Thymus (tissue), 11 donors: ENCODE data around the gene ATP6V0E1. TPM values are rescaled to one million over a fixed set of nuclear protein-coding genes. Genes with fewer than 3 reads are reported as not detected.

Experiments used
- DNase-seq, 9 donors: peaks; one replicate each; pipeline ENCODE4 v3.0.0-alpha.2; 2013; ENCODE audit warnings: low spot score in 9 of 9, low read depth in 6 of 9, missing footprints in 1 of 9
- H3K27ac ChIP-seq, 2 donors: one replicate each; pipeline ENCODE4 v1.5.1; 2013; ENCODE audit warnings: control low read depth in 1 of 2, low read depth in 1 of 2, low read length in 1 of 2, mild to moderate bottlenecking in 1 of 2, moderate library complexity in 1 of 2
- H3K27me3 ChIP-seq, 2 donors: one replicate each; pipeline ENCODE4 v1.5.1; 2013; ENCODE audit warnings: low read length in 1 of 2; ENCODE audit not compliant: control insufficient read depth in 2 of 2, insufficient read depth in 1 of 2
- H3K36me3 ChIP-seq, 2 donors: one replicate each; pipeline ENCODE4 v1.5.1; 2013; ENCODE audit warnings: low read length in 1 of 2, mild to moderate bottlenecking in 1 of 2, moderate library complexity in 1 of 2; ENCODE audit not compliant: control insufficient read depth in 2 of 2, insufficient read depth in 2 of 2
- H3K4me1 ChIP-seq, 2 donors: one replicate each; pipeline ENCODE4 v1.5.1; 2013; ENCODE audit warnings: low read length in 2 of 2; ENCODE audit not compliant: control insufficient read depth in 2 of 2, insufficient read depth in 2 of 2
- H3K4me3 ChIP-seq, 2 donors: one replicate each; pipeline ENCODE4 v1.5.1; 2013; ENCODE audit warnings: low read length in 2 of 2, control low read depth in 1 of 2, mild to moderate bottlenecking in 1 of 2
- H3K9me3 ChIP-seq, 2 donors: one replicate each; pipeline ENCODE4 v1.5.1; 2013; ENCODE audit warnings: low read length in 1 of 2, mild to moderate bottlenecking in 1 of 2; ENCODE audit not compliant: control insufficient read depth in 2 of 2, insufficient read depth in 1 of 2
- whole genome bisulfite sequencing: extraction: QIAGEN DNeasy Blood & Tissue Kit; methylation state at CpG from one replicate; pipeline ENCODE4 v1.1.7; 2013; 5-methylcytosine and 5-hydroxymethylcytosine counted together
- polyA plus RNA-seq: library from polyadenylated mRNA; stranded (reverse); fragments of 200-250 nt; gene quantifications from one replicate; pipeline ENCODE4 v1.2.3, GENCODE V29; 2013
- total RNA-seq: library from RNA; stranded (reverse); fragments of 120-200 nt; gene quantifications from one replicate; pipeline ENCODE4 v1.2.4, GENCODE V29; 2013
- donor health status: healthy.

The ATP6V0E1 gene
- total and polyA plus RNA-seq, 2 donors: 140 to 420 TPM

DNA sequence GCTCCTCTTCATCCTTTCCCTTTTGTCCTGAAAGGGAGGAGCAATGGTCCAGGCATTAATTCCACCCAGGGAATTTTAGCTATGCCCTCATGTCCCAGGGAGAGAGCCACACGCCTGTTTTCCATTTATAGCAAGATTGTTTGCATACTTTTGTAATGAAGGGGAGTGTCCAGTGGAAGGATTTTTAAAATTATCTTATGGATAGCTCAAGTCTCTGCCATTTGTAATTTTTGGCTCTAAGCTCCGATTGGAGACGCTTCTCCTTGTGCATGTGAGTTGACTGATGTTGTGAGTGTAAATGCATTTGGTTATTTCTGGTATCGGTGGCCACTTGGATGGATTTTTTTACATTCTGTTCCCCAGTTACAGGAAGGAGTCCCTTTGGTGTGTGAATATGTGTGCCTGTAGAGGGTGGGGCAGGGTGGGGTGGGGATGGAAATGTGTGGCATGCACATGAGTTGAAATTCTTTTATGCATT is 31.5 kb upstream of the ATP6V0E1 start:
- DNase-seq: no peak
- H3K27me3 ChIP-seq: no peaks in the 10 kb centered on the region
- peaks cover 32 to 33% of the 10 kb centered on the region in 2 donors for H3K36me3 ChIP-seq
- no peak overlapping the region for H3K27ac ChIP-seq
- 98% methylated on average over 4 of the region's 4 CpGs for WGBS
- peaks cover 5 to 6% of the 10 kb centered on the region in 2 donors for H3K4me1 ChIP-seq
- H3K4me3 ChIP-seq: no peak overlapping the region
- no peaks in the 10 kb centered on the region for H3K9me3 ChIP-seq

DNA sequence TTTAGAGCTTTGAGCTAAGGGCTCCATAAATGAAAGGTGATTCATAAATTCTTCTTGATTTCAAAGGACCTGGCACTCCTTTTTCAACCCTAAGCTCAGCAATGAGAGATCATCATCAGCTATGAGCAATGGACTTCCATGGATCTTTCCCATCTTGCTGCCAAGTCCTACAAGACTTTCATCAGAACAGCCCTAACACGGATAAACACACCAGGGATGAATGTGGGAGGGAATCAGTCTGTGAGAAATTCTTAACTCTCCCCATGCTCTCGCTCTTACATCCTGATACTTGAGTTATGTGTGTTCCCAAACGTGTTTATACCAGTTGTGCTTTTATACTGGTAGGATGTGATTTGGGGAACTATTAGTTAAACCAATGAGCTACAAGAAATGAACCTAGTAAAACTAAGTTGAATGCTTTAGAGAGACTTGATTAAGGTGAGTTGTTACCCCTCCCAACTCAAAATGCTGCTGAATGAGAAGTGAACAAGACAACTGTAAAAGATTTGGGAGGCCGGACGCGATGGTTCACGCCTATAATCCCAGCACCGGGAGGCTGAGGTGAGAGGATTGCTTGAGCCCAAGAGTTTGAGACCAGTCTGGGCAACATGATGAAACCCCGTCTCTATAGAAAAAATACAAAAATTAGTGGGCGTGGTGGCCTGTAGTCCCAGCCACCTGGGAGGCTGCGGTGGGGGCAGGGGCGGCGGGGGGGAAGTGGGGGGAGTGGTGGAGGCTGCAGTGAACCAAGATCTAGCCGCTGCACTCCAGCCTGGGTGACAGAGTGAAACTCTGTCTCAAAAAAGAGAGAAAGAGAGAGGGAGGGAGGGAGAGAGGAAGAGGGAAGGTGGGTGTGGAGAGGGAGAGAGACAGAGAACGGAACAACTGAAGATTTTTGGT is 29.5 kb upstream of the ATP6V0E1 start:
- Histone ChIP-seq H3K27me3 (peaks cover 5 to 13% of the 10 kb centered on the region in 2 donors), H3K4me3 (no peak overlapping the region), H3K9me3 (no peaks in the 10 kb centered on the region), H3K27ac (no peak overlapping the region), H3K36me3 (peaks cover 25% of the 10 kb centered on the region in 2 donors), H3K4me1 (peaks cover 7 to 8% of the 10 kb centered on the region in 2 donors)
- no peak for DNase-seq
- WGBS: 72% methylated on average over 15 of the region's 15 CpGs

DNA sequence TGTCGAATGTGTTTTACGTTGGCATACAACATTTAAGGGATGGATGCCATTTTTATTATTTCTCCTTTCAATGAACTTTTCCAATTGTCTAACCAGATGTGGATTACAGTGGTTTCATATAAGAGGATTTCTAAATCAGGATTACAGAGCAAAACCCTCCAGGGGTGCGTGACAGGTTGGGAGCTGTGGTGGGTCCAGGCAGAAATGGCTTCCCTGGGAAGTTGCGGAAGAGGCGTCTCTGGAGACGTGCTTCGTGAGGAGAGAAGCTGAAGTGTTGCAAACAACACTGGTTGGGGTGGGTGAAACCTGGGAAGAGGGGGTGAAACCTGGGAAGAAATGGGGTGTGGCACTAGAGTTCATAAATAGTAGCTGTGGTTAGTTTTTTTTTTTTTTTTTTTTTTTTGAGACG is 28.8 kb upstream of the ATP6V0E1 start:
- DNase-seq: no peak
- no peak overlapping the region for H3K4me3 ChIP-seq
- peaks cover 8% of the 10 kb centered on the region in 2 donors for H3K4me1 ChIP-seq
- peaks cover 5 to 13% of the 10 kb centered on the region in 2 donors for H3K27me3 ChIP-seq
- peaks cover 20 to 23% of the 10 kb centered on the region in 2 donors for H3K36me3 ChIP-seq
- H3K27ac ChIP-seq: no peak overlapping the region
- WGBS: 86% methylated on average over 8 of the region's 8 CpGs
- H3K9me3 ChIP-seq: no peaks in the 10 kb centered on the region

GRCh38 chr5:172956228-172956627 is 27.3 kb upstream of the ATP6V0E1 start:
- WGBS: 93% methylated on average over 3 of the region's 3 CpGs
- Histone ChIP-seq H3K4me3 (no peak overlapping the region), H3K27me3 (peaks cover 5 to 13% of the 10 kb centered on the region in 2 donors), H3K4me1 (peaks cover 13 to 14% of the 10 kb centered on the region in 2 donors), H3K36me3 (peaks cover 8 to 11% of the 10 kb centered on the region in 2 donors), H3K27ac (no peak overlapping the region), H3K9me3 (no peaks in the 10 kb centered on the region)
- DNase-seq: no peak

- Histone ChIP-seq H3K27me3 (peaks cover 5 to 13% of the 10 kb centered on the region in 2 donors), H3K9me3 (no peaks in the 10 kb centered on the region), H3K4me3 (no peak overlapping the region), H3K27ac (no peak overlapping the region), H3K4me1 (peaks cover 13 to 14% of the 10 kb centered on the region in 2 donors), H3K36me3 (peaks cover under 1 to 10% of the 10 kb centered on the region in 2 donors)
- DNase-seq: no peak
- 34% methylated on average over 4 of the region's 4 CpGs for WGBS
Observed at GRCh38 chr5:172956936-172957335, 26.6 kb upstream of the ATP6V0E1 start.

DNA sequence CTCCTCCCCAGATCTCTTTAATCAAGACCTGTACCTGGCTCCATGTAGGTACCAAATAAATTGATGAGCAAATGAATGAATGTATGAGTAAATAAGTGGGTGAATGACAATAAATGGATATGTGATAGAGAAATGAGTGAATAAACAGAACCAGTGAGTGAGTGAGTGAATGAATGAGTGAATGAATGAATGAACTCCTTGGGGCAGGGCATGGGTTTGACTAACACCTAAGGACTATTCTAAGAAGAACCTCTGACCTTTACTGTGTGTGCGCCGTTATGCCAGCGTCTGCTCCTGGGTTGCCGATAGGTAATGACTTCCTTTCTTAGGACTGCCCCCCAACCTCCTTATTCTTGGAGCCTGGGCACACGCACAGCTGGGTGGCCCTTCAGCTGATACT is 26.1 kb upstream of the ATP6V0E1 start:
- no peak overlapping the region for H3K4me3 ChIP-seq
- H3K27me3 ChIP-seq: peaks cover 5 to 13% of the 10 kb centered on the region in 2 donors
- 76% methylated on average over 5 of the region's 5 CpGs for WGBS
- DNase-seq: no peak
- peaks cover 13 to 14% of the 10 kb centered on the region in 2 donors for H3K4me1 ChIP-seq
- no peaks in the 10 kb centered on the region for H3K9me3 ChIP-seq
- H3K36me3 ChIP-seq: peaks cover 0 to 9% of the 10 kb centered on the region in 2 donors
- H3K27ac ChIP-seq: no peak overlapping the region

DNA sequence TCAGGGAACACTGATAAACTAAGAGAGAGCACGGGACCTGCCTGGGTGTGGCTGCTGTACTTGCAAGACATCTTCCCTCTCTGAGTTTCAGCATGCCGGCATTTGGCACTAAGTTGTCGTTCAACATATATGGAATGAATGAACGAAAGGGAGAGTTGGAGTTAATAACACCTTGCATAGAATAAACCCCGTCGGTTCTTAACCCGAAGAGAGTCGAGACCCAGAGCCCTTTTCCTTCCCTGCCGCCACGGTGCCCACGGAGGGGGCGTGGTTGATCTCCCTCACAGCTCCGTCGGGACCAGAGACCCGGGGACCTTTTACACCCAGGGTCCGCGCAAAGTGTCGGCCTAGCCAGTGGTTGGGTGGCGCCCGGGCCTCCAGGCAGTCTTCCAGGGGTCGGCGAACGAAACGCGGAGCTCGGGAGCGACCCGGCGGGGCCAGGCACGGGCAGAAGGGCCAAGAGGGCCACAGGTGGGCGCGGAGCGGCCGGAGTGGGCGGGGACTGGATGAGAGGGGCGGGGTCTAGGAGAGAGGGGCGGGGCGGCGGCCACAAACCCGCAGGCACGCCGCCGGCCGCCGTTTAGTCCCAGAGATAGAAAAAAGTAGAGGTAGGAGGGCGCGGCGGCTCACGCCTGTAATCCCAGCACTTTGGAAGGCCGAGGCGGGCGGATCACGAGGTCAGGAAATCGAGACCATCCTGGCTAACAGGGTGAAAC is 25.1 kb upstream of the ATP6V0E1 start:
- Histone ChIP-seq H3K4me3 (peak overlapping the region; percentile 57 to 99), H3K4me1 (peaks cover 13 to 14% of the 10 kb centered on the region in 2 donors), H3K36me3 (peaks cover 0 to 9% of the 10 kb centered on the region in 2 donors), H3K27ac (peak overlapping the region in 1 of 2 donors; percentile 13), H3K27me3 (peaks cover 5 to 13% of the 10 kb centered on the region in 2 donors), H3K9me3 (no peaks in the 10 kb centered on the region)
- 4% methylated on average over 54 of the region's 54 CpGs for whole genome bisulfite sequencing
- DNase-seq: peak in 4 of 9 donors; percentile 10 to 51 (median 28)

- peaks cover 4 to 7% of the 10 kb centered on the region in 2 donors for H3K36me3 ChIP-seq
- peaks cover 11 to 14% of the 10 kb centered on the region in 2 donors for H3K4me1 ChIP-seq
- DNase-seq: no peak
- H3K4me3 ChIP-seq: peak overlapping the region; percentile 57 to 99
- WGBS: 13% methylated on average over 28 of the region's 28 CpGs
- H3K9me3 ChIP-seq: no peaks in the 10 kb centered on the region
- H3K27me3 ChIP-seq: peaks cover 5 to 13% of the 10 kb centered on the region in 2 donors
- H3K27ac ChIP-seq: peak overlapping the region in 1 of 2 donors; percentile 10
Observed at GRCh38 chr5:172959824-172960799, 23.5 kb upstream of the ATP6V0E1 start.
